CD4-positive, alpha-beta T cell treated with Interferon alpha-2 for 1 hour (primary cell): Measurements from ENCODE around the gene PAX7.

ENCODE experiments used
- DNase-seq, 2 donors: peaks; one replicate each; pipeline ENCODE4 v3.0.0-alpha.2; 2020 to 2022

PAX7 gene

GRCh38 chr1:18768086-18768485, 137.4 kb downstream of the PAX7 start:
- no peak for DNase-seq

- DNase-seq, result no peak
Measured at GRCh38 chr1:18769140-18769539, 138.5 kb downstream of the PAX7 start.

GRCh38 chr1:18770799-18771198, 140.2 kb downstream of the PAX7 start:
- DNase-seq, result no peak

- DNase-seq, result no peak
Measured at GRCh38 chr1:18773753-18774152, 143.1 kb downstream of the PAX7 start.

- no peak for DNase-seq
Measured at GRCh38 chr1:18775341-18775740, 144.7 kb downstream of the PAX7 start.

- DNase-seq, result no peak
Measured at GRCh38 chr1:18776777-18777176, 146.1 kb downstream of the PAX7 start.

- no peak for DNase-seq
Measured at GRCh38 chr1:18778437-18778836, 147.8 kb downstream of the PAX7 start.

- DNase-seq, result no peak
Measured at GRCh38 chr1:18781031-18781430, 150.4 kb downstream of the PAX7 start.

- DNase-seq, result no peak
Measured at GRCh38 chr1:18783705-18784481, 153.2 kb downstream of the PAX7 start.

GRCh38 chr1:18784482-18784831, 153.8 kb downstream of the PAX7 start:
- no peak for DNase-seq

GRCh38 chr1:18786149-18786548, 155.5 kb downstream of the PAX7 start:
- no peak for DNase-seq

- no peak for DNase-seq
Measured at GRCh38 chr1:18787825-18788385, 157.3 kb downstream of the PAX7 start.

- DNase-seq, result no peak
Measured at GRCh38 chr1:18789246-18789645, 158.6 kb downstream of the PAX7 start.

- no peak for DNase-seq
Measured at GRCh38 chr1:18792747-18793146, 162.1 kb downstream of the PAX7 start.

GRCh38 chr1:18793164-18793563, 162.5 kb downstream of the PAX7 start:
- DNase-seq, result no peak

GRCh38 chr1:18794051-18794450, 163.4 kb downstream of the PAX7 start:
- DNase-seq, result no peak

GRCh38 chr1:18794561-18794960, 163.9 kb downstream of the PAX7 start:
- DNase-seq, result no peak

GRCh38 chr1:18795002-18795689, 164.5 kb downstream of the PAX7 start:
- no peak for DNase-seq

GRCh38 chr1:18796950-18797349, 166.3 kb downstream of the PAX7 start:
- no peak for DNase-seq
